GM19193 (cell line): ENCODE data around the gene C2orf72.

ENCODE experiments used
- POLR2A ChIP-seq: IDR thresholded peaks from 4 replicates; pipeline ENCODE4 v1.6.1; 2011; ENCODE audit not compliant: insufficient read depth, insufficient read length; ENCODE audit errors: extremely low read depth

Gene C2orf72

DNA sequence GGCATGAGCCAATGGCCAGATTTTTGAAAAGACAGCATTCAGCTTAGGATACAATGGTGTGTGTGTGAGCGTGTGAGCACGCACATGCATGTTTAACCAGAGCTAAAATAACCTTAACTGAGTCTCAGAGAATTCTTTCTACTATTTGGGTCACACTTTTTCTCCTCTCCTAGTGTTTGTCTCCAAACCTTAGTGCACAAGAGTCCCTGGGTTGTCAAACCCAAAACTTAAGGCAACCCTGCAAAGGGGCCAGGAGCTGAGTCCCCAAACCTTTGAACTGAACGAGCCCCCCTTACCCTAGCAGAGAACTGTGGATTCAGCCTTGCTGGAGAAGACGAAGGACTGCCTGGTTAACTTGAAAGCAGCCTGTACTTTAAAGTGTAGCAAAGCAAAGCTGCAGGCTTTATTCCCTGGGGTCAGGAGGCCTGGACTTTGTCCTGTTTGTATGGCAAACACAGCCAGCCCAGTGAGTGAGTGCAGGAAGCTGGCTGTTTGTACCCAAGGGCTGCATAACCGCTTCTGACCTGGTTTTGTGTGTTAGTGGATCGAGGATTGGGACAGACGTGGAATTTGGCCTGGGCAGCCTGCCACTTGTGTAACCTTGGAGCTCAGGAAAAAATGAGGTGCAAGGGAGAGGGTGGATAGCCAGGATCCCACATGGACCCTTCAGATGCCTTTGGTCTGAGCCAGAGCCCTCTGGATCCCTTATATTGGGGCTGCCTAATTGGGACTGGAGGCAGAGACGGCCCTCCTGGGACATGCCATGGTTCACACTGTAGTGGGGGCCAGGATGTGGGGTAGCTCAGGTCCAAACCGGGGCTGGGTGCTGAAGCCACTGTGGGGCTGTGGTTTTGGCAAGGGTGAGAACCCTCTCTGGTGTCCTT lies 12.9 kb downstream of the C2orf72 start:
- no peak for TF ChIP-seq POLR2A

DNA sequence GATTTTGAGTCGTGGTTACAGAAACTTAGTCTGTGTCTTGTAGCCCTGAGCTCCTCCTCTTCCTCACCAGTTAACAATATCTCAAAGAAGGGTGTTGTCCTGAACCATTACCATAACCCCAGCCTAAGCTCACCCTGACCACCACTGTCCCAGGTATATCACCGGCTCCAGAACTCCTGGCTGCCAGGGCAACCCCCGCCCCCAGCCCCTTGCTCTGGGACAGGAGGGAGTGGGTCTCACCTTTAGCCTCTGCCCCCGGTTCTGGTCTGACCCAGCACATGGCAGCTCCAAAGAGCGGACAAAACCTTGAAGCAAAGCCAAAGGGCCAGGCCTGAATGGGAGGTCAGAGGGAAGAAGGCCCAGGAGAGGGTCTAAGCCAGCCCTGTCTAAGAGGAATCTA lies 13.8 kb downstream of the C2orf72 start:
- TF ChIP-seq POLR2A = no peak

DNA sequence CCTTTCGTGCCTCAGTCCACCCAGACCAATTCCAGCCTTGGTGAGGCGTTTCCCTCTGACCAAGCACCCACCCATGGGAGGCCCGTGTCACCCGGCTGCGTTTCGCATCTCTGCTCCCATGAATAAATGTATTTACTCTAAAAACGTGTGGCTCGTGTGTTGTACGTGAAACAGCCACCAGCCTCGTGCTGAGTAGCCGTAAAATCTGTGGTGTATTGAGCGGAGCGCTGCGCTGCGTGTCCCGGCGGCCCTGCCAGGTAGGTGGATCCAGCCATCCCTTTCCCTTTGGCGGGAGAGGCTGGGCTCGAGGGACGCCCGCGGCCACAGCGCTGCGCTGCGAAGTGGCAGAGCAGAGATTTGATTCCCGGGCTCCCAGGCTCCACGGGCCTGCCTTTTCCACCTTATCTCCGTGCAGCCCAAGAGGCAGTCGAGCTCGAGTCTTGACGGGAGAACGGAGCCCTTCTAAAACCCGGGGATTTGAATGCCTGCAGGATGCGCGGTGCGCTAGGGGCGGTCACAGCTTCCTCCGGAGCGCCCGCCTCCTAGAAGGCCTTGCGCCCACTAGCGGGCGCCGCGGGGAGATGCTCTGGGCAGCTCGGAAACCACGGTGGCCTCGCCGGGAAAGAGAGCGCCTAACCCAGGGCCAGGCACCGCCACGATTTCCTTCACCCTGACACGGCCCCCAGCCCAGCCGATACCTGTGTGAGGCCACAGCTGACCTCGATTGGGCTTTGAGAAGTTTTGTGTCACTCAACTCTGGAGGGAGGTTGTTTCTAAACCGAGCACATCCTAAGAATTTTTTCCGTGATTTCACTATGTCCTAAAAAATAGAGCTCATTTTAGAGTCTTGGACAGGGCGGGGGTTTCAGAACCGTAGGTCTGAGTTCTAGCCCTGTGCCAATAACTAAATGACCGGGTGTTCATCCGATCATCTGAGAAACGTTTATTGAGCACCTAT lies 15.4 kb downstream of the C2orf72 start:
- no peak for TF ChIP-seq POLR2A

DNA sequence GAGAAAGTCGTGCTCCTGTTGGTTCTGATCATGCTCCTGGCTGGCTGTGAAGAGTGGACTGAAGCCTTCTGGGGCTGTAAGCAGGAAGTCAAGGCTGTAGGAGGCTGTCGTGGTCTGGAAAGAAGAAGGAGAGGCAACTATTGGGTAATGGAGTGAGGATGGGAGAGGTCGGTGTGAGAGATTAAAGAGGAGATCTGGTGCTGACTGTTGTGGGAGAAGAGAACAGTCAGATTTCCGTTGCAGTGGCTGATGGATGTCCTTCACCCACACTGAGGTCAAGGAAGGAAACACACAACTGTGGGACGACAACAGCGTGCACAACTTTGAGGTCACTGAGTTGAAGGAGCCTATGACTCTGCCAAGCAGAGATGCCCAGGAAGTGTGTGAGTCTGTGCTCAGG lies 16.5 kb downstream of the C2orf72 start:
- TF ChIP-seq POLR2A = no peak

DNA sequence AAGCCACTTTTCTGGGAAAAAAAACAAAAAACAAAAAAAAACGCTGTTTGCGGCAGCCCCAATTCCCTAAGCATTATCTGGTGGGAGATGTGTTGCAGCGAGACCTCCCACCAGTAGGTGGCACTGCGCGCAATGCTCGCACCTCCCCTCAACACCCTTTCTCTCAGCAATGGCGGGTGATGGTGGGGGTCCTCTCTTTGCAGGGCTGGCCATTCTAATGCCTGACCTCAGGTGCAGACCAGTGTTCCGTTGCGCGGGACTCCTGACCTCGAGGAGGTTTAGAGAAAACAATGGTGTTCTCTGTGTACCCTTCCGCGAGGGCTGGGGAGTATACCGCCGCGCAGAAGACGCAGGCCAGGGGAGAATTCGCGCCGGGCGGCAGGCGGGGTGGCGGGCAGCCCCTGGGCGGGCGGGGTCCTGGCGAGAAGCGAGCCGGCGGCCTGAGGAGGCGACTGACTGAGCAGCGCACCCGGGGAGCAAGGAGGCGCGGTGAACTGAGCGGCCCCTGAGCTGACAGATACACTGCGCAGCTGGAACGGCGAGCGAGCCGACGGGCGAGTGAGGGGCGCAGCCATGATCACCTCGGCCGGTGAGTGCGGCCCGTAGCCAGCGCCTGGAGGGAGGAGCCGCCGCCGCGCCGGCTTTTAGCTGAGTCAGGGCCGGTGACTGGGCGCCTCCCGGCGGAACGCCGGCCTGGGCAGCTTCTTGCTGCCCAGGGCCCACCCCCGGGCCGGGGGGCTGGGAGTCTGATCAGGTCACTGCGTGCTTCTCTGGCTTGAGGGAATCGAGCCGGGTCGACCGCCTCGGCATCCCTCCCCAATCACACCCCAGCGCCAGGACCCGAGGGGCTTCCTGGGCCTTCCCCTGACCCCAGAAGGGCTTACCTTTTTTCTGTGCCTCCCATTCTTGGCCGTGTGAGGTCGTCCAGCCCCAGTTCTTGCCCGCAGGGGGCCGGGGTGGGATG lies 19.4 kb downstream of the C2orf72 start, which contains the start of gene PSMD1:
Gene PSMD1, plus strand, starts transcription at position 415 of the 964 bp plus-strand sequence. Its CDS starts 159 bp downstream, at position 574.
- peak; percentile 77 for TF ChIP-seq POLR2A

DNA sequence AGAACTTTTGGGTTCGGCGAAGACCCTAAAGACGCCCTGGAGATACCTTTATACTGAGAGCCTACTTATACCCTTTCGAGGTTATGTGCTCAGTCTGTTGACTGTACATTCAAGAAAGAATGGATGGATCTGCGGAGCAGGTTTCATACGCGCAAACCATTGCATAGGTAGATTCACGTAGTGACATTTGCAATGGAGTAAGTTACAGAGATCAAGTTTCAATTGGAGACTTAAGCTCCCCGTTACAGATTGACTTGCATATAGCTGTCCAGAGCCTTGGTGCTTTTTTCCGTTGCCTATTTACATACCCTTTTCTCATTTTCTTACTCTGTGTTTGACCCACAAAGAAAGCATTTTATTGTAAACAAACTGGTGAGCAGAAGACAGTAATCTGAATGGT lies 20.3 kb downstream of the C2orf72 start:
- no peak for TF ChIP-seq POLR2A

DNA sequence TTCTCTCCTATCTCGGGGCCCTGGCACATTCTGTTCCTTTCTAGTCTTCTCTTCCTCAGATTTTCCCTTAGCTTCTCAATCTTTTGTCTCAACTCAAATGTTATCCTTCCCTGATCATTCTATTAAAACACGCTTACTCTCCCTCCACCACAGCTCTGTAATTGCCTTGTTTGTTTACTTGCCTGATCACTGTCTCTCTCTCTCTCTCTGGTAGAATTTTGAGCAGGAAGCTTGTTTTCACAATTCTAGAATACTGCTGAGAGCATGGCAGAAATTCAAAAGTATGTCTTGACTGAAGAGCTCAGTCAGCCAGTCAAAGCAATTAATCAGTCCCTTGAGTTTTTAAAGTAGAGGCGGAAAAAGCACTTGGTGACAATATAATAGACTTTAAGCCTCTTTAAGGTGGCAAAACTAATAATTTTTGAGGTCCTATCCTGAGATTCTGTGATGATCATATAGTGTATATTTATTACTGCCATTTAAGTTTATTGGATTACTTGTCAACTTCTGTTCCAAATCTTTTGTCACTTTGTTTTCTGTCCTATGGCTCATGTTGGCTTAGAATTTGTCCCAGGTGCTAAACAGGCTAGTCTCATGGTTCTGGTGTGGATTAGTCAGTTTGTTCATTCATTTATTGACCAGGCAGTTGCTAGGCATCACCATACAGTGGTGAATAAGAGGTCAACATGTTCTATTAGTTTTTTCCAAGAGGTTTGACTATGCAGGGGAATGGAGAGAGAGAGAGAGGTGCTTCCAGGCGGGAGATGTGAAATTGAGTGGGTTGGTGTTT lies 21.6 kb downstream of the C2orf72 start:
- no peak for TF ChIP-seq POLR2A

DNA sequence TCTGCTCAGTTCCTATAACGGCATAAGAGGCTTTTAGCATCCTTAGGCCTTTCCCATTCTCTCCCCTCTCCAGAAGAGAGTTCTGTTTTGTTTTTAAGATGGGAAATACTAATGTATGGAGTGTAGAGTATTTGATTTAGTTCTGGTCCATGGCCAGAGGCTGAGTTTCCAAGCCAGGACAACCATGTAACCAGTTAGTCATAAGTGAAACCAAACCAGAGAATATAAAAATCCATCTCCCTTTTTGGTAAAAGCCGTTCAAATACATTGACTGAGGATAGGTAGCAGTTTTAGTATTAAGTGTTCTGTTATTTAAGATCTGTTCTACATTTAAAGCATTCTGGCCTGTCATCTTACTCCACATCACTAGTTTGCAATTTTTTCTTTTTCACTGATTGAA lies 22.4 kb downstream of the C2orf72 start:
- TF ChIP-seq POLR2A = no peak

DNA sequence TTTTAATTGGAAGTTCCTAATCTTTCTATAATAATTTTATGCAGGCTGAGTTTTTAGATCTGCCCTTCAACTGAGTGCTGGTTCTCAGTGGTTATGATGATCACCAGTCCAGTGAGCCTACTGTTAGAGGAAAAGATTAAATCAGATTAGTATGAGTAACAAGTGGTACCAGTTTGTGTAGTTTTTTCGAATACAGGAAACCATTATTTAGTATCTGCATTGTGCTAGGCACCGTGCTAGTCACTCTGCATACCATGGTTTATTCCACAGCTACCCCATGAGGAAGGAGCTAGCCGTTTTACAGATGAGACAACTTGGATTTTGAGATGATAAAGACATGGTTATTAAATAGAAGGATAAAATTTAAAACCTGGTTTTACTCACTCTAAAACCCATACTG lies 25.5 kb downstream of the C2orf72 start:
- TF ChIP-seq POLR2A = no peak

DNA sequence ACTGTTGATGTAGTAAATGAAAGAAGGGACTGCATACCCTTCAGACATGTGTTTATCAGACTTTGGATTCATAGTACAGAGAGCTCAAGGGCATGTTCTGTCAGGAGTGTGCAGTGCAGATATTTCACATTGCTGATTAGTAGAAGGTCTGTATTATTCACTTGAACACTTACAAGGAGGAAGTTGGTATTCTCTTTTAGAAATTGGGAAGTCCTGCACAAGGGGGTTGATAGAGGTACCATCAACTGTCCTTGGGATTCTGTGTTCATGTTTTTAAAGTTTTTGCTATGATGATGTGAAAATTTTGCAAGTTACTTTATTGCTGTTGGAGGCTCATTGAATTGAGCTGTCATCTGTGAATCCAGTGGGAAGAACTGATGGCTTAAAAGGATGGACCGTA lies 26.0 kb downstream of the C2orf72 start:
- no peak for TF ChIP-seq POLR2A

DNA sequence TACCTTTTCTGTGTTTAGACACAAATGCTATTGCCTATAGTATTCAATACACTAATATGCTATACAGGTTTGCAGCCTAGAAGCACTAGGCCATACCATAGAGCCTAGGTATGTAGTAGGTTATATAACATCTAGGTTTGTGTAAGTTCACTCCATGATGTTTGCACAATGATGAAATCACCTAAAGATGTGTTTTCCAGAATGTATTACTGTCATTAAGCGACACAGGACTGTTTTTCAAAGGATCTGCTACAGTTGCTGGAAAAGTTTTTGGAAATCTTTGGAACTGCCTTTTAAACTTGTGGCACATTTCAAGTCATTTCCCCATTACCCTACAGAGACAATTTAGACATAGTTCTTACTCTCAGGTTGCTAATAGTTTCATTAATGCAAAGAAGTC lies 28.6 kb downstream of the C2orf72 start:
- no peak for TF ChIP-seq POLR2A

DNA sequence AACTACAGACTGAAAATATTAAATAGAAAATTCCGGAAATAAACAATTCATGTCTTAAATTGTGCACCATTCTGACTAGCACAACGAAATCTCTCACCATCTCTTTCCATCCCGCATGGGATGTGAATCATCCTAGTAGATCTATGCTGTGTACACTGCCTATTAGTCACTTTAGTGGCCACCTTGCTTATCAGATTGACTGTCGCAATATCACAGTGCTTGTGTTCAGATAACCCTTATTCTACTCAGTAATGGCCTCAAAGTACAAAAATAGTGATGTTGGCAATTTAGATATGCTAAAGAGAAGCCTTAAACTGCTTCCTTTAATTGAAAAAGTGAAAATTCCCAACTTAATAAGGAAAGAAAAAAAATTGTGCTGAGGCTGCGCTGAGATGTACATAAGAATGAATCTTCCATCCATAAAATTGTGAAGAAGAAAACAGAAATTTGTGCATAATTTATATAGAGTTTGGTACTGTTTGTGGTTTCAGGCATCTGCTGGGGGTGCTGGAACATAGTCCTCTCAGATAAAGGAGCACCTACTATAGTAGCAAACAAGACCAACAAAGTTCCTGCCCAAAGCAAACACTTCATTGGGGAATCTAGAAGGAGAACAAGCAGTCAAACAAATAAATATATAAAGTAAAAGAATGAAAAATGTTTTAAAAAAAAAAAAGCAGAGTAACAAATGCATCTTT lies 31.4 kb downstream of the C2orf72 start:
- TF ChIP-seq POLR2A = no peak

DNA sequence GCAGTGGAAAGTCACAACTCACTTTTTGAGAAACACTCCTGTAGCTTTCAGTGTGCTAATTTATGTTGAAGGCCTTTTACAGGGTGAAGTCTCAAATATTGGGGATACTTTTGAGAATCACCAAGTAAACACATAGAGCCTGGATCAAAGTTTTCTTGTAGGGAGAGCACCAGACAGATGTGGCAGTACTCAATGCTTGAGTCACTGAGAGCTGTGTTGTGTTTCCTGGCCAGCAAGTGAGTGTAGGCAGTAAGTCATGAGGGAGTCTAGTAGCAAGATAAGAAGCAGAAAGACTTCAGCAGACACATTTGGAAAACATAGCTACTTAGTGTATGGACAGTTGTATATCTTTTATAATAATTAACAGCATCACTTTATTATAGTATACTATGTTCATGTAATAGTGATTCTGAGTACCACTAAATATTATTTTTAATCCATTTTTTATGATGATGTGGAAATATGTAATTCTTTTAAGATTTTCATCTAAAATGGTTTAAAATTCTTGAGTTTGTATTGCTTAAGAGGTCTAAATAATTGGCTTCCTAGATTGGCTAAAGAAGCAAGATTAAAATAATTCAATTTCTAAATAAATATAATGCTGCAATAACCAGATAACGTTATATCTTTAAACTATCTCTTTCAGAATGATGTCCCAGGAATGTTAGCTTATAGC lies 32.2 kb downstream of the C2orf72 start:
- no peak for TF ChIP-seq POLR2A

DNA sequence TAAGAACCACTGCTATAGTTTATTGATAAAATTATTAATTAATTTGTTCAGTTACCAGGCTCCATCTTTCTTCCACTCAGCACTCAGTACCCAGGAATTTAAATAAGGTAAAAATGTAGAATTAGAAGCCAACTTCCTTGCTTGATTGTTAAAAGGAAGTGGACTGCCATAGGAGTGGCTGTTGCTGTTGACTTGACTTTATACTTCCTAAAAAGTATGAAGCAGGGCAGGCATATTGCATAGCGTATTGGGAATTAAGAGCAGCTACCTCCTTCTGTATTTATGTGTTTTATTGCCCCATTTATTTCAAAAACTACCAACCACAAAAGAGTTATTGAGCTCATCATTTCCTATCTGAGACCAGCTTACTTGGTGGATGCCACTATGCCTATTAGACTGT lies 47.2 kb downstream of the C2orf72 start:
- no peak for TF ChIP-seq POLR2A
